Measurements from ENCODE around the gene RALGAPA1.

DNA sequence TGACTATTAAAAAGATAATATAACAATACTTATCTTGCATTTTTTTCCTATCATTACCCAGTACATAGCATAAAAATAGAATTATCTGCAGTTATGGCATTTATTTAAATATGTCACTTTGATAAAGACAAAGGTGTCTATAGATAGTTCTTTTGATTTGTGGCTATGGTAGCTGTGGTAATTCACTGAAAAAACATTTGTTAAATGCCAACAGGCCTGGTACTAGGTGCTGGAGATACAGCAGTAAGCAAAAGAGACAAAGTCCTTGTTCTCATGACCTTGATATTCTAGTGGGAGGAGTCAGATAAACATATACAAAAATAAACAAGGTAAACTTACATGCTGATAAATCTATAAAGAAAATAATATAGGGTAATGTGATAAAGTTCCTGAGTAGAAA, 230.5 kb downstream of the RALGAPA1 start:
- TF ChIP-seq, protein P1, sequence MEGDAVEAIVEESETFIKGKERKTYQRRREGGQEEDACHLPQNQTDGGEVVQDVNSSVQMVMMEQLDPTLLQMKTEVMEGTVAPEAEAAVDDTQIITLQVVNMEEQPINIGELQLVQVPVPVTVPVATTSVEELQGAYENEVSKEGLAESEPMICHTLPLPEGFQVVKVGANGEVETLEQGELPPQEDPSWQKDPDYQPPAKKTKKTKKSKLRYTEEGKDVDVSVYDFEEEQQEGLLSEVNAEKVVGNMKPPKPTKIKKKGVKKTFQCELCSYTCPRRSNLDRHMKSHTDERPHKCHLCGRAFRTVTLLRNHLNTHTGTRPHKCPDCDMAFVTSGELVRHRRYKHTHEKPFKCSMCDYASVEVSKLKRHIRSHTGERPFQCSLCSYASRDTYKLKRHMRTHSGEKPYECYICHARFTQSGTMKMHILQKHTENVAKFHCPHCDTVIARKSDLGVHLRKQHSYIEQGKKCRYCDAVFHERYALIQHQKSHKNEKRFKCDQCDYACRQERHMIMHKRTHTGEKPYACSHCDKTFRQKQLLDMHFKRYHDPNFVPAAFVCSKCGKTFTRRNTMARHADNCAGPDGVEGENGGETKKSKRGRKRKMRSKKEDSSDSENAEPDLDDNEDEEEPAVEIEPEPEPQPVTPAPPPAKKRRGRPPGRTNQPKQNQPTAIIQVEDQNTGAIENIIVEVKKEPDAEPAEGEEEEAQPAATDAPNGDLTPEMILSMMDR (IDR thresholded peaks at IDR 0.05; ENCODE audit: low read depth, low read length): no peak
- TF ChIP-seq EZH2phosphoT487 (IDR thresholded peaks at IDR 0.05; ENCODE audit: low read depth): no peak
